ENCODE measurements around the gene DCPS. TPM values are rescaled to one million over a fixed set of nuclear protein-coding genes. Genes with fewer than 3 reads are reported as not detected.

DCPS gene
- total RNA-seq, 3 donors from 2014 or later = 8.8 to 11.7 (median 9.6) TPM

GRCh38 chr11:126357055-126357962 lies 53.4 kb downstream of the DCPS start:
- no peak for TF ChIP-seq POLR2A (IDR thresholded peaks at IDR 0.05)
- no peak for TF ChIP-seq CTCF (IDR thresholded peaks at IDR 0.05)
- Histone ChIP-seq H3K36me3 (no peaks in the 10 kb centered on the region), H3K27me3 (no peaks in the 10 kb centered on the region), H3K9me3 (no peaks in the 10 kb centered on the region), H3K4me1 (peaks cover 4% of the 10 kb centered on the region in 2 donors), H3K4me3 (peak overlapping the region; percentile 64 to 95 (median 68)), H3K27ac (peak overlapping the region; percentile 65 to 87)
- intact Hi-C loops (cut with DNase I; ENCODE audit: low total_unique reads) = no loop called here
- peak in 1 of 2 donors; percentile 49 for DNase-seq (ENCODE audit: low spot score in 2 of 2)

GRCh38 chr11:126357969-126358762 lies 54.3 kb downstream of the DCPS start:
- no peaks in the 10 kb centered on the region for H3K36me3 ChIP-seq
- no peaks in the 10 kb centered on the region for H3K27me3 ChIP-seq
- H3K27ac ChIP-seq = peak overlapping the region; percentile 65 to 87
- H3K9me3 ChIP-seq = no peaks in the 10 kb centered on the region
- intact Hi-C loops (cut with DNase I; ENCODE audit: low total_unique reads) = no loop called here
- TF ChIP-seq CTCF (IDR thresholded peaks at IDR 0.05) = no peak
- no peak for TF ChIP-seq POLR2AphosphoS5 (IDR thresholded peaks at IDR 0.05)
- no peak for TF ChIP-seq POLR2A (IDR thresholded peaks at IDR 0.05)
- DNase-seq (ENCODE audit: low spot score in 2 of 2) = peak in 1 of 2 donors; percentile 30
- peak overlapping the region in 2 of 3 donors; percentile 68 to 95 for H3K4me3 ChIP-seq
- H3K4me1 ChIP-seq = peaks cover 4% of the 10 kb centered on the region in 2 donors

DNA sequence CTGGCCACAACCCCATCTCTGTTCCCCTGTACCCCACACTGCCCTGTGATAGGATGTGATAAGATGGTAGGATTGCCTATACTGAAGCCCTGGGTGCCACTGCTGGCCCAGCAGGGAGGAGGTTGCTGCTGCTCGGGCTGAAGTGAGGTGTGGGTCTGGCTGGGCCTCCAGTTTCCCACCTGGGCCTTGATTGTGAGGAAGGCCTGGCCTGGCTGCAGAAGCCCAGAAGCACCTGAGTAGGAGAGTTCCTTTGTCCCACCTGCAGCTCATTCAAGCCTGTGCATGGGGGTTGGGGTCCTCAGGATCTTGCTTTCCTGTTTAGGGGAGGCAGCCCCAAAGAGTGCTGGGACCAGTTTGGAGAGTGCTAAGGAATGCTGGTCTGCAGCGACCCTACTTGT lies 54.9 kb downstream of the DCPS start:
- peak overlapping the region; percentile 65 to 87 for H3K27ac ChIP-seq
- H3K4me3 ChIP-seq = peak overlapping the region in 1 of 3 donors; percentile 95
- peak in 1 of 2 donors; percentile 41 for DNase-seq (ENCODE audit: low spot score in 2 of 2)
- H3K27me3 ChIP-seq = no peaks in the 10 kb centered on the region
- intact Hi-C loops (cut with DNase I; ENCODE audit: low total_unique reads) = no loop called here
- TF ChIP-seq POLR2AphosphoS5 (IDR thresholded peaks at IDR 0.05) (no peak), CTCF (IDR thresholded peaks at IDR 0.05) (no peak), POLR2A (IDR thresholded peaks at IDR 0.05) (no peak)
- peaks cover 4% of the 10 kb centered on the region in 2 donors for H3K4me1 ChIP-seq
- no peaks in the 10 kb centered on the region for H3K9me3 ChIP-seq
- H3K36me3 ChIP-seq = no peaks in the 10 kb centered on the region

DNA sequence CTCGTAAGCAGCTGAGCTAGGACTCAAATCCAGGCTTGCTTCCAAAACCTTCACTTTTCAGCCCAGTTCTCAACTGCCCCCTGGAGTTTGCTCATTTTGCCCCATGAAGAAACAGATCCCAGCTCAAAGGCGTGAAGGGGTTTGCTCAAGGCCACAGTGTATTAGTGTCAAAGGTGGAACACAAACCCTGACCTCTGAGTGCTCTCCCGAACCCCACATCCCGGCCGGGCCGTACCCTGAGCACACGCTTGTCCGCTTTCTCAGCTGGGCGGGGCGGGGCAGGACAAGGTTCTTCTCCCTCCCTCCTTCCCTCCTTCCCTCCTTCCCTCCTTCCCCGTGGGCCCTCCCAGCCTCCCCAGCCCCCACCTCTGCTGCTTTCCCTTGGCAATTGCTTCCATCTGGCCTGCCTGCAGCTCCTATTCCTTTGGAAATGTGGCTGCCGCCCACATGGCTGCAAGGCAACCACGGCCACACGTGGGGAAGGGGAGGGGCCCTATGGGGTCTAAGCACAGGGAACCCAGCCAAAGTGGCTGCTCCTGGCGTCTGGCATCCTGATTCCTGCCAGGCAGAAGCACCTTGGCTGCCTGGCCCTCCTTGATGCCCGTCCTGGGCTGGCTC lies 55.7 kb downstream of the DCPS start:
- peak; percentile 61 to 62 for DNase-seq (ENCODE audit: low spot score in 2 of 2)

More for the DNA sequence above, 55.7 kb downstream of the DCPS start:
- intact Hi-C loops (cut with DNase I; ENCODE audit: low total_unique reads) = no loop called here
- Histone ChIP-seq H3K36me3 (no peaks in the 10 kb centered on the region), H3K4me1 (peaks cover 4% of the 10 kb centered on the region in 2 donors), H3K27ac (peak overlapping the region; percentile 47 to 83), H3K9me3 (no peaks in the 10 kb centered on the region), H3K4me3 (peak overlapping the region in 2 of 3 donors; percentile 17 to 50), H3K27me3 (no peaks in the 10 kb centered on the region)
- TF ChIP-seq CTCF (IDR thresholded peaks at IDR 0.05) (no peak), POLR2AphosphoS5 (IDR thresholded peaks at IDR 0.05) (peak in 2 of 3 donors; percentile 23 to 55)
